ENCODE measurements around the gene OSBPL1A. TPM values are rescaled to one million over a fixed set of nuclear protein-coding genes. Genes with fewer than 3 reads are reported as not detected.

The OSBPL1A gene
- total and polyA plus RNA-seq, 2 of the 8 experiments (the other 6 are each of a cell fraction or from before 2014, with no cell fraction given), result 53.2 to 74.9 TPM

- no peak for TF ChIP-seq ATF3 (IDR thresholded peaks at IDR 0.05; ENCODE audit: insufficient read depth, low read depth, low read length)
- TF ChIP-seq E2F6 (IDR thresholded peaks at IDR 0.05), result no peak
Observed at GRCh38 chr18:24272229-24272525, 125.4 kb downstream of the OSBPL1A start (continued).
